ENCODE results near the gene SOCS2.

SOCS2 gene

GRCh38 chr12:93537769-93538168 lies 34.7 kb upstream of the SOCS2 start:
- no peaks in the 10 kb centered on the region for H3K36me3 ChIP-seq (replicated peaks; ENCODE audit: low read depth, low read length)
- H3K27me3 ChIP-seq (ENCODE audit: low read depth, low read length) = no peaks in the 10 kb centered on the region
- H3K4me3 ChIP-seq (ENCODE audit: low read length) = no peak overlapping the region
- H3K4me2 ChIP-seq (ENCODE audit: low read length) = no peak overlapping the region
- H3K27ac ChIP-seq (ENCODE audit: low read length) = no peak overlapping the region
- no peaks in the 10 kb centered on the region for H3K9me3 ChIP-seq (ENCODE audit: insufficient read depth, low read length)
- TF ChIP-seq EZH2phosphoT487 (IDR thresholded peaks at IDR 0.05; ENCODE audit: low read depth) (no peak), CTCF (IDR thresholded peaks at IDR 0.05; ENCODE audit: low read depth, low read length) (peak; percentile 27; the same call in 1 of the 2 replicates)
- H3K4me1 ChIP-seq (ENCODE audit: low read length) = peaks cover 16% of the 10 kb centered on the region
- no peaks in the 10 kb centered on the region for H4K20me1 ChIP-seq (ENCODE audit: insufficient read depth, low read length)
- H3K9ac ChIP-seq (ENCODE audit: low read length) = no peak overlapping the region
- no peaks in the 10 kb centered on the region for H3K79me2 ChIP-seq (ENCODE audit: low read length)
- H2AFZ ChIP-seq (ENCODE audit: low read depth, low read length) = no peak overlapping the region

DNA sequence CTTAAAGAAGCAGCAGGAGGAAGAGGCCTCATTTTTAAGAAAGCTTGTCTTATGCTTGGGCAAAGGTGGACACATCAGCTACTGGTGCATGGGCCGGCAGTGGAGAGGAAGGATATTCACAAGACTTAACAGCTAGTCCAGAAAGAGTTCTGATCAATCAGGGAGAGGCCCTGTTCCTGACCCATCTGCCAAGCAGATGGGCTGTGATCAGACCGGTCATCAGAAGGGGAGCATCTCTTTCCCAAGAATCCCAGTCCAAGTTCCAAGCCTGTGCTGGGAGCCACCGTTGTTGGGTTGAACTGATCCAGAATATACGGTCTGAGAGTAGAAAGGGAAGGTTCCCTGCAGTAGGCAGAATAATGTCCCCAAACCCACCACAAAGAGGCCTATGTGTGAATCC lies 32.7 kb upstream of the SOCS2 start:
- TF ChIP-seq EZH2phosphoT487 (IDR thresholded peaks at IDR 0.05; ENCODE audit: low read depth) (no peak), CTCF (IDR thresholded peaks at IDR 0.05; ENCODE audit: low read depth, low read length) (no peak)

DNA sequence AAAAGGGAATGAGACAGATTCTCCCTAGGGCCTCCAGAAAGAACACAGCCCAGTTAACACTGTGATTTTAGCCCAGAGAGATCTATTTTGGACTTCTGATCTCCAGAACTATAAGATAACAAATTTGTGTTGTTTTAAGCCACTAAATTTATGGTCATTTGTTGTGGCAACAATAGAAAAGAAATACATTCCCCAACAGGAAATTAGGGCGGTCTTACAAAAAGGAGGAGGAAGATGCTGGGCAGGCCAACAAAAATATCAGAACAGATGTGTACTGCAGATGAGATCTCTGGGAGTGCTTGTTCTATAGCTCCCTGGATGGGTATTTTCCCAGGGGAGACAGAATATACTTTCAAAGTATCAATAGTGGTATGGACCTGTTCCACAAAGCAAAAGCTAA lies 32.0 kb upstream of the SOCS2 start:
- H3K27me3 ChIP-seq (ENCODE audit: low read depth, low read length) = no peaks in the 10 kb centered on the region
- no peak overlapping the region for H3K27ac ChIP-seq (ENCODE audit: low read length)
- H3K9ac ChIP-seq (ENCODE audit: low read length) = no peak overlapping the region
- H3K4me1 ChIP-seq (ENCODE audit: low read length) = peaks cover 16% of the 10 kb centered on the region
- no peak overlapping the region for H3K4me2 ChIP-seq (ENCODE audit: low read length)
- no peaks in the 10 kb centered on the region for H3K36me3 ChIP-seq (replicated peaks; ENCODE audit: low read depth, low read length)
- TF ChIP-seq CTCF (IDR thresholded peaks at IDR 0.05; ENCODE audit: low read depth, low read length) (no peak), EZH2phosphoT487 (IDR thresholded peaks at IDR 0.05; ENCODE audit: low read depth) (no peak)
- H2AFZ ChIP-seq (ENCODE audit: low read depth, low read length) = no peak overlapping the region
- no peaks in the 10 kb centered on the region for H3K9me3 ChIP-seq (ENCODE audit: insufficient read depth, low read length)
- no peak overlapping the region for H3K4me3 ChIP-seq (ENCODE audit: low read length)
- no peaks in the 10 kb centered on the region for H4K20me1 ChIP-seq (ENCODE audit: insufficient read depth, low read length)
- no peaks in the 10 kb centered on the region for H3K79me2 ChIP-seq (ENCODE audit: low read length)

More for the DNA sequence above, 32.7 kb upstream of the SOCS2 start:
- no peaks in the 10 kb centered on the region for H3K79me2 ChIP-seq (ENCODE audit: low read length)
- H2AFZ ChIP-seq (ENCODE audit: low read depth, low read length) = no peak overlapping the region
- no peaks in the 10 kb centered on the region for H4K20me1 ChIP-seq (ENCODE audit: insufficient read depth, low read length)
- H3K27ac ChIP-seq (ENCODE audit: low read length) = no peak overlapping the region
- no peaks in the 10 kb centered on the region for H3K9me3 ChIP-seq (ENCODE audit: insufficient read depth, low read length)
- H3K4me2 ChIP-seq (ENCODE audit: low read length) = no peak overlapping the region
- no peak overlapping the region for H3K4me3 ChIP-seq (ENCODE audit: low read length)
- peaks cover 16% of the 10 kb centered on the region for H3K4me1 ChIP-seq (ENCODE audit: low read length)
- H3K27me3 ChIP-seq (ENCODE audit: low read depth, low read length) = no peaks in the 10 kb centered on the region
- no peaks in the 10 kb centered on the region for H3K36me3 ChIP-seq (replicated peaks; ENCODE audit: low read depth, low read length)
- no peak overlapping the region for H3K9ac ChIP-seq (ENCODE audit: low read length)

- no peak overlapping the region for H3K4me3 ChIP-seq (ENCODE audit: low read length)
- no peaks in the 10 kb centered on the region for H4K20me1 ChIP-seq (ENCODE audit: insufficient read depth, low read length)
- no peaks in the 10 kb centered on the region for H3K9me3 ChIP-seq (ENCODE audit: insufficient read depth, low read length)
- no peak for TF ChIP-seq CTCF (IDR thresholded peaks at IDR 0.05; ENCODE audit: low read depth, low read length)
- TF ChIP-seq EZH2phosphoT487 (IDR thresholded peaks at IDR 0.05; ENCODE audit: low read depth) = no peak
- no peak overlapping the region for H3K4me2 ChIP-seq (ENCODE audit: low read length)
- no peak overlapping the region for H3K27ac ChIP-seq (ENCODE audit: low read length)
- no peaks in the 10 kb centered on the region for H3K79me2 ChIP-seq (ENCODE audit: low read length)
- H3K4me1 ChIP-seq (ENCODE audit: low read length) = peaks cover 12% of the 10 kb centered on the region
- no peak overlapping the region for H2AFZ ChIP-seq (ENCODE audit: low read depth, low read length)
- H3K36me3 ChIP-seq (replicated peaks; ENCODE audit: low read depth, low read length) = no peaks in the 10 kb centered on the region
- no peaks in the 10 kb centered on the region for H3K27me3 ChIP-seq (ENCODE audit: low read depth, low read length)
- no peak overlapping the region for H3K9ac ChIP-seq (ENCODE audit: low read length)
Observed at GRCh38 chr12:93541578-93542225, 30.8 kb upstream of the SOCS2 start.
